ENCODE data around the gene ADI1.

GRCh38 chr2:3461801-3462492 lies 57.4 kb downstream of the ADI1 start:
- TF ChIP-seq CTCF (IDR thresholded peaks at IDR 0.05; ENCODE audit: poor library complexity) (peak; percentile 82), EZH2 (IDR thresholded peaks at IDR 0.05; ENCODE audit: borderline replicate concordance) (no peak), EZH2phosphoT487 (IDR thresholded peaks at IDR 0.05; ENCODE audit: low read depth, severe bottlenecking, unreplicated experiment) (no peak)
